BLaER1 (cell line): ENCODE measurements around the gene GPM6B.

Experiments
- H3K27ac ChIP-seq: shearing (Covaris generic); formaldehyde crosslinking; 2 replicates; pipeline ENCODE4 v1.8.1; 2022
- H3K27me3 ChIP-seq: shearing (Covaris generic); formaldehyde crosslinking; 2 replicates; pipeline ENCODE4 v1.8.1; 2022
- H3K36me3 ChIP-seq: shearing (Covaris generic); formaldehyde crosslinking; 2 replicates; pipeline ENCODE4 v1.8.1; 2022
- H3K4me1 ChIP-seq: shearing (Covaris generic); formaldehyde crosslinking; 2 replicates; pipeline ENCODE4 v1.8.1; 2022
- H3K4me2 ChIP-seq: shearing (Covaris generic); formaldehyde crosslinking; 2 replicates; pipeline ENCODE4 v1.8.1; 2022
- H3K4me3 ChIP-seq: shearing (Covaris generic); formaldehyde crosslinking; 2 replicates; pipeline ENCODE4 v1.8.1; 2022
- H3K9ac ChIP-seq: shearing (Covaris generic); formaldehyde crosslinking; 2 replicates; pipeline ENCODE4 v1.8.1; 2022
- H3K9me3 ChIP-seq: shearing (Covaris generic); formaldehyde crosslinking; 2 replicates; pipeline ENCODE4 v1.8.1; 2022
- H4K20me1 ChIP-seq: shearing (Covaris generic); formaldehyde crosslinking; 2 replicates; pipeline ENCODE4 v1.8.1; 2022
- Cebpa-rat ChIP-seq: shearing (Covaris generic); IDR thresholded peaks from 2 replicates; pipeline ENCODE4 v1.8.1; 2022

GPM6B gene

GRCh38 chrX:13760426-13760825 lies 56.5 kb downstream of the GPM6B start:
- Histone ChIP-seq H3K4me1 (peaks cover 91% of the 10 kb centered on the region), H3K27ac (peak overlapping the region; percentile 61), H3K9me3 (no peaks in the 10 kb centered on the region), H3K4me3 (no peak overlapping the region), H3K27me3 (peaks cover 31% of the 10 kb centered on the region), H3K4me2 (peak overlapping the region; percentile 76), H3K9ac (peak overlapping the region; percentile 52; the same call in 1 of the 2 replicates), H3K36me3 (peaks cover 57% of the 10 kb centered on the region), H4K20me1 (no peaks in the 10 kb centered on the region)
- TF ChIP-seq Cebpa-rat, result no peak

- H3K27ac ChIP-seq, result peak overlapping the region; percentile 61
- peaks cover 91% of the 10 kb centered on the region for H3K4me1 ChIP-seq
- H3K4me2 ChIP-seq, result peak overlapping the region; percentile 76
- H3K4me3 ChIP-seq, result no peak overlapping the region
- H3K36me3 ChIP-seq, result peaks cover 66% of the 10 kb centered on the region
- no peaks in the 10 kb centered on the region for H4K20me1 ChIP-seq
- H3K27me3 ChIP-seq, result peaks cover 19% of the 10 kb centered on the region
- H3K9me3 ChIP-seq, result no peaks in the 10 kb centered on the region
- H3K9ac ChIP-seq, result no peak overlapping the region
- peak; percentile 86; the same call in 1 of the 2 replicates for TF ChIP-seq Cebpa-rat
These were observed 57.7 kb downstream of the GPM6B start for GRCh38 chrX:13759152-13759718.

- H4K20me1 ChIP-seq, result no peaks in the 10 kb centered on the region
- H3K27ac ChIP-seq, result peak overlapping the region; percentile 60; the same call in 1 of the 2 replicates
- H3K4me3 ChIP-seq, result no peak overlapping the region
- H3K9me3 ChIP-seq, result no peaks in the 10 kb centered on the region
- no peak for TF ChIP-seq Cebpa-rat
- H3K4me1 ChIP-seq, result peaks cover 89% of the 10 kb centered on the region
- no peak overlapping the region for H3K4me2 ChIP-seq
- H3K9ac ChIP-seq, result no peak overlapping the region
- peaks cover 69% of the 10 kb centered on the region for H3K36me3 ChIP-seq
- H3K27me3 ChIP-seq, result peaks cover 4% of the 10 kb centered on the region; the same call in 1 of the 2 replicates
These were observed 60.5 kb downstream of the GPM6B start for GRCh38 chrX:13756381-13756780.

- H3K4me1 ChIP-seq, result peaks cover 89% of the 10 kb centered on the region
- TF ChIP-seq Cebpa-rat, result no peak
- H3K27me3 ChIP-seq, result peaks cover 4% of the 10 kb centered on the region; the same call in 1 of the 2 replicates
- H3K9ac ChIP-seq, result no peak overlapping the region
- H3K4me2 ChIP-seq, result 0 out of 2 replicates have a peak overlapping the region, but pooled peaks have one; percentile 8
- peaks cover 62% of the 10 kb centered on the region for H3K36me3 ChIP-seq
- H3K4me3 ChIP-seq, result no peak overlapping the region
- H3K9me3 ChIP-seq, result no peaks in the 10 kb centered on the region
- no peaks in the 10 kb centered on the region for H4K20me1 ChIP-seq
- H3K27ac ChIP-seq, result no peak overlapping the region
These were observed 61.6 kb downstream of the GPM6B start for GRCh38 chrX:13755254-13755653.

DNA sequence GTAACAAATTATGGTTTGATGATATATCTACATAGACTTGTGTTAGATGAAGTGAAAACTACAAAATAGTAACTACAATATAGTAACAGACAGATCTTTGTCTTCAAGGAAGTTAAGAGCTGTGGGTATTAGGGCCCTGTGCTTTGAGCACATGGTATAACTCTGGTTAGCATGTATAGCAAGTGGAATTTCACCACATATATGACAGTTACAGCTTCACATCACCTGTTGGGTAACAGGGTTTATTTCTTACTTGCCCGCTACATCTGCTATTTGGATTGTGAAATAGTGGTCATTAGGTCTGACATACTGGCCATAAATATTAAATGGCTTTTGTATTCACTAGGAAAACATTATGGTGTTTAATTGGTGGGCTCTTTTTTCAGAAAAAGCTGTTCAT lies 62.1 kb downstream of the GPM6B start:
- Histone ChIP-seq H3K27ac (0 out of 2 replicates have a peak overlapping the region, but pooled peaks have one; percentile 18), H3K27me3 (peaks cover 6% of the 10 kb centered on the region; the same call in 1 of the 2 replicates), H3K9me3 (no peaks in the 10 kb centered on the region), H3K36me3 (peaks cover 62% of the 10 kb centered on the region), H3K4me2 (0 out of 2 replicates have a peak overlapping the region, but pooled peaks have one; percentile 4), H3K4me3 (no peak overlapping the region), H3K4me1 (peaks cover 89% of the 10 kb centered on the region), H4K20me1 (no peaks in the 10 kb centered on the region), H3K9ac (no peak overlapping the region)
- no peak for TF ChIP-seq Cebpa-rat

DNA sequence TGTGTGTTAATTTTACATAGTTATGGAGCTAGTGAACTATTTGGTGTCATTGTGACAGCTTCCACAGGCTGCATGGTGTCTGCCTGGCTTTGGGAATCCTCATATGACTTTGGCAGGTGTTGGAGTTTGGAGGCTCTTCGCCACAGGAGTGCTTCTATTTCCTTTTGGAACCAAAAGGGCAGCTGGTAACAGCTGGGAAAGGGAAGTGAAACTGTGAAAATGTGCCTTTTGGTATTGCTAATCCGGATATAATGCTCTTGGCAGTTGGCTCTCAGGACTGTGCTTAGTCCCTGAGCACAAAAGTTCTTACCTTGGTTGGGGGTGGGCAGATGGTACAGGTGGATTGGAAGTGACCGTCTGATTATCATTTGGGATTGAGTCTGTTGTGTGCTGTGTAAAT lies 64.2 kb downstream of the GPM6B start:
- Histone ChIP-seq H3K36me3 (peaks cover 65% of the 10 kb centered on the region), H4K20me1 (peaks cover 13% of the 10 kb centered on the region), H3K27ac (peak overlapping the region; percentile 70), H3K9ac (no peak overlapping the region), H3K4me2 (peak overlapping the region; percentile 72), H3K4me1 (peaks cover 71% of the 10 kb centered on the region), H3K9me3 (no peaks in the 10 kb centered on the region), H3K27me3 (peaks cover 9% of the 10 kb centered on the region; the same call in 1 of the 2 replicates), H3K4me3 (no peak overlapping the region)
- TF ChIP-seq Cebpa-rat, result no peak

GRCh38 chrX:13752141-13752540 lies 64.8 kb downstream of the GPM6B start:
- H3K4me2 ChIP-seq, result peak overlapping the region; percentile 72
- peaks cover 71% of the 10 kb centered on the region for H3K4me1 ChIP-seq
- no peaks in the 10 kb centered on the region for H3K9me3 ChIP-seq
- H3K27ac ChIP-seq, result peak overlapping the region; percentile 70
- H3K9ac ChIP-seq, result no peak overlapping the region
- H3K27me3 ChIP-seq, result peaks cover 10% of the 10 kb centered on the region; the same call in 1 of the 2 replicates
- peaks cover 65% of the 10 kb centered on the region for H3K36me3 ChIP-seq
- peaks cover 18% of the 10 kb centered on the region for H4K20me1 ChIP-seq
- TF ChIP-seq Cebpa-rat, result no peak
- H3K4me3 ChIP-seq, result no peak overlapping the region

- peak overlapping the region; percentile 70; the same call in 1 of the 2 replicates for H3K27ac ChIP-seq
- TF ChIP-seq Cebpa-rat, result no peak
- peaks cover 24% of the 10 kb centered on the region for H4K20me1 ChIP-seq
- H3K4me3 ChIP-seq, result no peak overlapping the region
- H3K36me3 ChIP-seq, result peaks cover 65% of the 10 kb centered on the region
- peak overlapping the region; percentile 72 for H3K4me2 ChIP-seq
- H3K9ac ChIP-seq, result no peak overlapping the region
- H3K4me1 ChIP-seq, result peaks cover 70% of the 10 kb centered on the region
- H3K9me3 ChIP-seq, result no peaks in the 10 kb centered on the region
- peaks cover 11% of the 10 kb centered on the region; the same call in 1 of the 2 replicates for H3K27me3 ChIP-seq
These were observed 66.1 kb downstream of the GPM6B start for GRCh38 chrX:13750812-13751211.

GRCh38 chrX:13750204-13750603 lies 66.7 kb downstream of the GPM6B start:
- Histone ChIP-seq H3K4me2 (peak overlapping the region; percentile 72), H3K36me3 (peaks cover 65% of the 10 kb centered on the region), H3K9me3 (no peaks in the 10 kb centered on the region), H3K4me1 (peaks cover 65% of the 10 kb centered on the region), H3K4me3 (no peak overlapping the region), H4K20me1 (peaks cover 24% of the 10 kb centered on the region), H3K27me3 (peaks cover 11% of the 10 kb centered on the region; the same call in 1 of the 2 replicates), H3K9ac (no peak overlapping the region), H3K27ac (no peak overlapping the region)
- TF ChIP-seq Cebpa-rat, result no peak

DNA sequence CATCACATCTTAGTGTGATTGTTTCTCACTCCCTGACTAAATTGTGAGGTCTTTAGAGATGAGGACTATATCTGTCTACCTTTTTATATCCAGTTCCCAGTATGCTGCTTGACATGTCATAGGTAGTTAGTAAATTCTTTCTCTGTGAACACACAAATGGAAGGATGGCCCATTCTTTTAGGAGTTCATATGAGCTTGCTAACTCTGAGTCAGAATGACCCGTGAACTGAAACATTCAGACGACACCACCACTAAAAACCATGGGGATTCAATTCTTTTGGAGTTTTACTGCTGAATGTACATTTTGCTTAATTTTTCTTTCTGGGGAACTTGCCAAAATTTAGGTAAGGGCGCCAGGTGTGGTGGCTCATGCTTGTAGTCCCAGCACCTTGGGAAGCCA lies 68.4 kb downstream of the GPM6B start:
- H3K9ac ChIP-seq, result no peak overlapping the region
- H4K20me1 ChIP-seq, result peaks cover 24% of the 10 kb centered on the region
- no peak for TF ChIP-seq Cebpa-rat
- H3K27ac ChIP-seq, result no peak overlapping the region
- H3K4me1 ChIP-seq, result peaks cover 49% of the 10 kb centered on the region
- no peaks in the 10 kb centered on the region for H3K9me3 ChIP-seq
- no peak overlapping the region for H3K4me3 ChIP-seq
- H3K36me3 ChIP-seq, result peaks cover 66% of the 10 kb centered on the region
- no peak overlapping the region for H3K4me2 ChIP-seq
- peaks cover 11% of the 10 kb centered on the region; the same call in 1 of the 2 replicates for H3K27me3 ChIP-seq
